ENCODE data around the gene PRKCA. TPM values are rescaled to one million over a fixed set of nuclear protein-coding genes. Genes with fewer than 3 reads are reported as not detected.

PRKCA gene
- total and polyA plus RNA-seq, 2 donors (not counting 3 experiments of a cell fraction or from before 2014, with no cell fraction given), result 7.5 to 34.2 TPM

DNA sequence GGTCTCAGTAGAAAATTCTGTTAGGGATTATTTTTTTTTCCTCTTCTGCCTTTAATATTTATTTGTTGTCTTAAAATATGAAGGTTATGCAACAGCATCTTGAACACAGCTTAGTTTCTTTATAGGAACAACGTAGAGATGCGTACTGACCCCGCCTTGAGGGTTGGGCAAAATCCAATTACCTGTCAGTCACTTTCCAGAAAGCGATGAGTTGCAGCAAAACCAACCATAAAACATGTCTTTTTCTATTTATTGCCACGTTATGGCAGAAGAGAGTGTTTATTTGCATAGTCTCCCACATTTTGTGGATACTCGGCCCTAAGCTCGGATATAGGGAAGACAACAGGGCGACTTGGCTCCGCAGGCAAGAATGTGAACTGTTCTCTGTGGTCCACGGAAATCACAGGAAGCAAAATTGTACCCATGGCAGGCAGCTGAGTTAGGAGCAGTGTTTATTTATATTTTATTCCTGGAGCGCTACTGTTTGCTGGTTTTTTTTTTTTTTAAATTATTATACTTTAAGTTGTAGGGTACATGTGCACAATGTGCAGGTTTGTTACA, 488.2 kb downstream of the PRKCA start:
- H3K9me1 ChIP-seq (replicated peaks; ENCODE audit: control insufficient read depth, extremely low read depth, insufficient read depth, low read length), result no peaks in the 10 kb centered on the region
- H3K4me2 ChIP-seq (ENCODE audit: insufficient read depth, low read length), result no peak overlapping the region
- TF ChIP-seq, protein P1, sequence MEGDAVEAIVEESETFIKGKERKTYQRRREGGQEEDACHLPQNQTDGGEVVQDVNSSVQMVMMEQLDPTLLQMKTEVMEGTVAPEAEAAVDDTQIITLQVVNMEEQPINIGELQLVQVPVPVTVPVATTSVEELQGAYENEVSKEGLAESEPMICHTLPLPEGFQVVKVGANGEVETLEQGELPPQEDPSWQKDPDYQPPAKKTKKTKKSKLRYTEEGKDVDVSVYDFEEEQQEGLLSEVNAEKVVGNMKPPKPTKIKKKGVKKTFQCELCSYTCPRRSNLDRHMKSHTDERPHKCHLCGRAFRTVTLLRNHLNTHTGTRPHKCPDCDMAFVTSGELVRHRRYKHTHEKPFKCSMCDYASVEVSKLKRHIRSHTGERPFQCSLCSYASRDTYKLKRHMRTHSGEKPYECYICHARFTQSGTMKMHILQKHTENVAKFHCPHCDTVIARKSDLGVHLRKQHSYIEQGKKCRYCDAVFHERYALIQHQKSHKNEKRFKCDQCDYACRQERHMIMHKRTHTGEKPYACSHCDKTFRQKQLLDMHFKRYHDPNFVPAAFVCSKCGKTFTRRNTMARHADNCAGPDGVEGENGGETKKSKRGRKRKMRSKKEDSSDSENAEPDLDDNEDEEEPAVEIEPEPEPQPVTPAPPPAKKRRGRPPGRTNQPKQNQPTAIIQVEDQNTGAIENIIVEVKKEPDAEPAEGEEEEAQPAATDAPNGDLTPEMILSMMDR (IDR thresholded peaks at IDR 0.05; ENCODE audit: extremely low read depth in 1 of 2, insufficient read depth in 1 of 2, low read depth in 1 of 2, low read length in 2 of 2), result no peak
- no peaks in the 10 kb centered on the region for H3K79me2 ChIP-seq (ENCODE audit: control insufficient read depth, insufficient read depth, low read length)
- no TSS peak for BruUV-seq (replicated peaks)
- dilution Hi-C loops (cut with MboI; ENCODE audit: extremely low pct_ligation_motif_present, low sequenced_read_pairs) (no loop called here), intact Hi-C loops (cut with micrococcal nuclease) (no loop called here)
- peaks cover 2 to 3% of the 10 kb centered on the region in 2 experiments for H3K36me3 ChIP-seq (ENCODE audit: control insufficient read depth in 2 of 2, extremely low read depth in 1 of 2, insufficient read depth in 2 of 2, low read length in 2 of 2)
- H3K27me3 ChIP-seq (ENCODE audit: control insufficient read depth in 2 of 2, insufficient read depth in 2 of 2, low read length in 2 of 2), result no peaks in the 10 kb centered on the region
- DNase-seq (ENCODE audit: low read depth, low spot score), result no peak
- FAIRE-seq, result no peak
- CTCF ChIA-PET, result no interaction called here
- H3K4me1 ChIP-seq (ENCODE audit: control insufficient read depth, extremely low read depth, insufficient read depth, low read length), result no peaks in the 10 kb centered on the region
- no peak overlapping the region for H2AFZ ChIP-seq (ENCODE audit: low read depth, low read length)
- H3K4me3 ChIP-seq (replicated peaks in 1 of 3; ENCODE audit: insufficient read depth in 1 of 3, low read depth in 1 of 3, low read length in 3 of 3), result no peak overlapping the region
- H3K9ac ChIP-seq (replicated peaks; ENCODE audit: extremely low read depth, insufficient read depth, low read length), result no peak overlapping the region
- no peaks in the 10 kb centered on the region for H4K20me1 ChIP-seq (replicated peaks; ENCODE audit: control insufficient read depth, extremely low read depth, insufficient read depth, low read length)
- H3K27ac ChIP-seq (ENCODE audit: insufficient read depth, low read depth, low read length), result no peak overlapping the region
- no peaks in the 10 kb centered on the region for H3K9me3 ChIP-seq (replicated peaks; ENCODE audit: control insufficient read depth, insufficient read depth, low read length)
- POLR2A ChIA-PET, result no interaction called here

DNA sequence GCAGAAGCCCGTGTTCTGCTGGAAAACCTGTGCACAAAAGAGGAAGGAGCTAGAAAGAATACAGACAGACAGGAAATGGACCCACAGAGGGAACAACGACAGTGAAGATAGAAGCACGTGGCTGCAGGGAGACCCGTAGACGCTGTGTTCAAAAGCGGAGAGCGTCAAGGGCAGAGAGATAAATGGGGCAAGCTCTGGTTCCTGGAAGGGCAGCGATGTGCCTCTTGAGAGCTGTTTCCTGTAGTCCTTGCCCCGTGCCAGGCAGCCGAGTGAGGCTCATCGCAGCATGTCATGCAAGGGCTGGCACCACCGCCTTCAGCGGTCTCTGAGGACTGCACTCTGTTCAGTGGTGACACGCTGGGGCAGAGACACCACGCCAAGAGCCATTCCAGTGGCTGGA, 488.9 kb downstream of the PRKCA start:
- CTCF ChIA-PET, result interaction anchor here (1.2 kb wide), 1 partner anchor 64 kb away, joined by 5 read pairs; no protein-coding TSS in a partner anchor
- no TSS peak for BruUV-seq (replicated peaks)
- dilution Hi-C loops (cut with MboI; ENCODE audit: extremely low pct_ligation_motif_present, low sequenced_read_pairs), result no loop called here

More for the DNA sequence above, 488.9 kb downstream of the PRKCA start:
- Histone ChIP-seq H2AFZ (ENCODE audit: low read depth, low read length) (no peak overlapping the region), H3K27me3 (ENCODE audit: control insufficient read depth in 2 of 2, insufficient read depth in 2 of 2, low read length in 2 of 2) (no peaks in the 10 kb centered on the region), H3K4me3 (replicated peaks in 1 of 3; ENCODE audit: insufficient read depth in 1 of 3, low read depth in 1 of 3, low read length in 3 of 3) (no peak overlapping the region), H3K9me1 (replicated peaks; ENCODE audit: control insufficient read depth, extremely low read depth, insufficient read depth, low read length) (no peaks in the 10 kb centered on the region), H4K20me1 (replicated peaks; ENCODE audit: control insufficient read depth, extremely low read depth, insufficient read depth, low read length) (no peaks in the 10 kb centered on the region), H3K79me2 (ENCODE audit: control insufficient read depth, insufficient read depth, low read length) (no peaks in the 10 kb centered on the region), H3K4me2 (ENCODE audit: insufficient read depth, low read length) (no peak overlapping the region), H3K4me1 (ENCODE audit: control insufficient read depth, extremely low read depth, insufficient read depth, low read length) (no peaks in the 10 kb centered on the region), H3K9me3 (replicated peaks; ENCODE audit: control insufficient read depth, insufficient read depth, low read length) (no peaks in the 10 kb centered on the region), H3K36me3 (ENCODE audit: control insufficient read depth in 2 of 2, extremely low read depth in 1 of 2, insufficient read depth in 2 of 2, low read length in 2 of 2) (peaks cover 2 to 3% of the 10 kb centered on the region in 2 experiments), H3K9ac (replicated peaks; ENCODE audit: extremely low read depth, insufficient read depth, low read length) (no peak overlapping the region), H3K27ac (ENCODE audit: insufficient read depth, low read depth, low read length) (no peak overlapping the region)
- no peak for DNase-seq (ENCODE audit: low read depth, low spot score)
- TF ChIP-seq, protein P1 (IDR thresholded peaks at IDR 0.05; ENCODE audit: extremely low read depth in 1 of 2, insufficient read depth in 1 of 2, low read depth in 1 of 2, low read length in 2 of 2), result no peak
- TF ChIP-seq POLR2AphosphoS5 (IDR thresholded peaks at IDR 0.05; ENCODE audit: insufficient read depth, low read depth, low read length), result no peak
- TF ChIP-seq POLR2A (IDR thresholded peaks at IDR 0.05; ENCODE audit: low read depth, low read length), result no peak
- no peak for TF ChIP-seq GATA2 (IDR thresholded peaks at IDR 0.05; ENCODE audit: insufficient read depth, insufficient read length, low read depth, low read length)
- no peak for TF ChIP-seq FOS (IDR thresholded peaks at IDR 0.05; ENCODE audit: borderline replicate concordance, insufficient read depth, low read length)
- no peak for TF ChIP-seq MYC (IDR thresholded peaks at IDR 0.05; ENCODE audit: low read depth, low read length)
- TF ChIP-seq, protein P2, sequence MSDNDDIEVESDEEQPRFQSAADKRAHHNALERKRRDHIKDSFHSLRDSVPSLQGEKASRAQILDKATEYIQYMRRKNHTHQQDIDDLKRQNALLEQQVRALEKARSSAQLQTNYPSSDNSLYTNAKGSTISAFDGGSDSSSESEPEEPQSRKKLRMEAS (IDR thresholded peaks at IDR 0.05; ENCODE audit: insufficient read depth, insufficient read length), result no peak
- no peak for TF ChIP-seq EZH2 (IDR thresholded peaks at IDR 0.05; ENCODE audit: borderline replicate concordance, low read depth, low read length, severe bottlenecking)
- TF ChIP-seq JUN (IDR thresholded peaks at IDR 0.05; ENCODE audit: borderline replicate concordance, insufficient read depth, insufficient read length, low read depth), result no peak
- intact Hi-C loops (cut with micrococcal nuclease), result no loop called here
- POLR2A ChIA-PET, result no interaction called here
- peak; percentile 28 for FAIRE-seq

Data from endothelial cell of umbilical vein (primary cell).